HCT116 (cell line): ENCODE results near the gene IGSF10.

Experiments
- CBX3 ChIP-seq: IDR thresholded peaks from 2 replicates; pipeline ENCODE4 v1.6.1; 2012; ENCODE audit warnings: low read depth
- CEBPB ChIP-seq: IDR thresholded peaks from 2 replicates; pipeline ENCODE4 v1.6.1; 2012; ENCODE audit warnings: low read depth
- CTCF ChIP-seq, 3 experiments: fragments of 200-600 bp in 1 of 3; sonication (generic) in 1 of 3; IDR thresholded peaks in 2 of 3; conservative IDR thresholded peaks in 1 of 3; 2 replicates each; pipeline ENCODE4 v1.5.1; 2012 to 2017; ENCODE audit warnings: low read depth in 2 of 3, low read length in 2 of 3, antibody characterized with exemption in 1 of 3, borderline replicate concordance in 1 of 3, control low read depth in 1 of 3, mild to moderate bottlenecking in 1 of 3, mixed read lengths in 1 of 3, mixed run types in 1 of 3, moderate library complexity in 1 of 3; ENCODE audit not compliant: insufficient read depth in 1 of 3
- ELF1 ChIP-seq: IDR thresholded peaks from 2 replicates; pipeline ENCODE4 v1.6.1; 2012; ENCODE audit warnings: low read depth, borderline replicate concordance
- EZH2 ChIP-seq: fragments of 200-600 bp; sonication (generic); IDR thresholded peaks from 2 replicates; pipeline ENCODE4 v1.6.1; 2017; ENCODE audit warnings: antibody characterized with exemption, mixed run types
- JUND ChIP-seq: IDR thresholded peaks from 2 replicates; pipeline ENCODE4 v1.6.1; 2012
- MAX ChIP-seq: IDR thresholded peaks from 2 replicates; pipeline ENCODE4 v1.6.1; 2012
- POLR2A ChIP-seq: IDR thresholded peaks from 2 replicates; pipeline ENCODE4 v1.7.0; 2011; ENCODE audit warnings: borderline replicate concordance; ENCODE audit not compliant: insufficient read depth, insufficient read length; ENCODE audit errors: extremely low read depth
- RAD21 ChIP-seq: IDR thresholded peaks from 2 replicates; pipeline ENCODE4 v1.6.1; 2012; ENCODE audit warnings: low read depth, mild to moderate bottlenecking
- SP1 ChIP-seq: IDR thresholded peaks from 2 replicates; pipeline ENCODE4 v1.6.1; 2012; ENCODE audit warnings: low read depth
- ZBTB33 ChIP-seq: IDR thresholded peaks from 2 replicates; pipeline ENCODE4 v1.6.1; 2011; ENCODE audit warnings: mild to moderate bottlenecking, low read length, moderate library complexity; ENCODE audit not compliant: insufficient replicate concordance; ENCODE audit errors: extremely low read depth
- ZNF274 ChIP-seq: fragments of 200-500 bp; sonication (Bioruptor generic); IDR thresholded peaks from 2 replicates; pipeline ENCODE4 v1.6.1; 2014; ENCODE audit warnings: mild to moderate bottlenecking, low read depth, low read length, inconsistent platforms

- TF ChIP-seq CTCF (IDR thresholded peaks at IDR 0.05 in 2 of 3, conservative IDR thresholded peaks at IDR 0.05 in 1 of 3; ENCODE audit: borderline replicate concordance in 1 of 3, insufficient read depth in 1 of 3, low read depth in 2 of 3, low read length in 2 of 3), result no peak
- TF ChIP-seq SP1, result no peak
- no peak for TF ChIP-seq POLR2A
- TF ChIP-seq EZH2, result no peak
- TF ChIP-seq ZNF274, result no peak
- no peak for TF ChIP-seq JUND
- TF ChIP-seq RAD21, result no peak
- TF ChIP-seq CBX3, result no peak
- no peak for TF ChIP-seq ELF1
- no peak for TF ChIP-seq MAX
- no peak for TF ChIP-seq ZBTB33
- no peak for TF ChIP-seq CEBPB
These were observed 30.7 kb upstream of the IGSF10 start for GRCh38 chr3:151491525-151491924.
